GM10266 (cell line): ENCODE measurements around the gene ANKRD13A.
"Not testable (repeated sequence)": the region's sequence is repeated elsewhere in the genome, so short reads cannot be mapped to it uniquely, and the experiment has no call there.

ENCODE experiments used
- DNase-seq: peaks from one replicate; pipeline ENCODE4 v3.0.0; 2012; ENCODE audit errors: extremely low spot score
- TF ChIP-seq, protein P1 (sequence below): IDR thresholded peaks from 2 replicates; pipeline ENCODE4 v1.5.1; 2012; ENCODE audit warnings: mild to moderate bottlenecking, low read depth; ENCODE audit not compliant: control insufficient read depth, insufficient read depth; ENCODE audit errors: missing control alignments

The ANKRD13A gene

DNA sequence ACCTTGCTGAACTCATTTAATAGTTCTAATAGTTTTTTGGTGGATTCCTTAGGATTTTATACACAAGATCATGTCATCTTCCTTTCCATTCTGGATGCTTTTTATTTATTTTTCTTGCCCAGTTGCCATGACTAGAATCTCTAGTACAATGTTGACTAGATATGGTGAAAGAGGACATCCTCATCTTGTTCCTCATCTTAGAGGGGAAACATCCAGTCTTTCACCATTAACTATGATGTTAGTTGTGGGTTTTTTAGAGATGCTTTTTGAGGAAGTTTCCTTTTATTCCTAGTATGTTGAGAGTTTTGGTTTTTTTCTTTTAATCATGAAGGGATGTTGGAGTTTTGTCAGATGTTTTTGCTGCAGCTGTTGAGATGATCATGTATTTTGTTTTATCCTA lies 8.7 kb downstream of the ANKRD13A start:
- no peak for DNase-seq
- TF ChIP-seq, protein P1, sequence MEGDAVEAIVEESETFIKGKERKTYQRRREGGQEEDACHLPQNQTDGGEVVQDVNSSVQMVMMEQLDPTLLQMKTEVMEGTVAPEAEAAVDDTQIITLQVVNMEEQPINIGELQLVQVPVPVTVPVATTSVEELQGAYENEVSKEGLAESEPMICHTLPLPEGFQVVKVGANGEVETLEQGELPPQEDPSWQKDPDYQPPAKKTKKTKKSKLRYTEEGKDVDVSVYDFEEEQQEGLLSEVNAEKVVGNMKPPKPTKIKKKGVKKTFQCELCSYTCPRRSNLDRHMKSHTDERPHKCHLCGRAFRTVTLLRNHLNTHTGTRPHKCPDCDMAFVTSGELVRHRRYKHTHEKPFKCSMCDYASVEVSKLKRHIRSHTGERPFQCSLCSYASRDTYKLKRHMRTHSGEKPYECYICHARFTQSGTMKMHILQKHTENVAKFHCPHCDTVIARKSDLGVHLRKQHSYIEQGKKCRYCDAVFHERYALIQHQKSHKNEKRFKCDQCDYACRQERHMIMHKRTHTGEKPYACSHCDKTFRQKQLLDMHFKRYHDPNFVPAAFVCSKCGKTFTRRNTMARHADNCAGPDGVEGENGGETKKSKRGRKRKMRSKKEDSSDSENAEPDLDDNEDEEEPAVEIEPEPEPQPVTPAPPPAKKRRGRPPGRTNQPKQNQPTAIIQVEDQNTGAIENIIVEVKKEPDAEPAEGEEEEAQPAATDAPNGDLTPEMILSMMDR: no peak

GRCh38 chr12:110008681-110009398 lies 9.6 kb downstream of the ANKRD13A start:
- DNase-seq: not testable (repeated sequence)

DNA sequence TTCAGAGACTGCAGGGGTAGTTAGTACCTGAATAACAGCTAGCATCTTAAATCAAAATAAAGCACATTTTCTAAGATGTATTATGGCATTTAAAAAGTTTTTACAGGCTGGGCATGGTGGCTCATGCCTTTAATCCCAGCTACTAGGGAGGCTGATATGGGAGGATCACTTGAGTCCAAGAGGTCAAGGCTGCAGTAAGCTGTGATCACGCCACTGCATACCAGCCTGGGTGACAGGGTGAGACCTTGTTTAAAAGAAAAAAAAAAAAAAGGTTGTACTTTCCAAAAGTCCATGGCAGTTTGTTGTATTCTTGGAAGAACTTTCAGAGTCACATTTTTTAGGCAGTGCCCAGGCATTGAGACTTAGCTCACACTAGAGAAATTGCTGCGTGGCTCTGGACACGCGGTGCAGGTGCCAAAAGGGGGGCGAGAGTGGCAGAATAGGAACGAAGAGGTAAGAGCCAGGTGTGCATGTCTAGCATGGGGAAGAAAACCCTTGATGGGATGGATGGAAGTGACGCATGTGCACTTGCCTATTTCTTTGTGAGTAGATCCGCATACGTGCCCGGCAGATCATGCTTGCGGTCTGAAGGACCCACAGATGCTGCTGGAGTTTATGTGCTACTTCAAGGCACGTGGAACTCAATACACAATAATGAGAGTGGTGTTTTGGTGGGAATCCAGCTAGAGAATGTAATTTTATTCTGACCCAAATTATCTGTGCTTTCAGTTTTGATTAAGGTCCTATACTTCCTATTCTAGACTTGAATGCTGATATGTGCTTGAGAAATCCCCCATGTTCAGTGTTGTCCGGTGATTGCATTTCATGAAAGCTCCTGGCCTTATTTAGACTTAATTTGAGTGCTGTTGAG lies 11.9 kb downstream of the ANKRD13A start:
- TF ChIP-seq, protein P1: no peak

GRCh38 chr12:110012137-110012536 lies 12.9 kb downstream of the ANKRD13A start:
- TF ChIP-seq, protein P1: no peak
- DNase-seq: no peak

More for the DNA sequence above, 11.9 kb downstream of the ANKRD13A start:
- no peak for DNase-seq

DNA sequence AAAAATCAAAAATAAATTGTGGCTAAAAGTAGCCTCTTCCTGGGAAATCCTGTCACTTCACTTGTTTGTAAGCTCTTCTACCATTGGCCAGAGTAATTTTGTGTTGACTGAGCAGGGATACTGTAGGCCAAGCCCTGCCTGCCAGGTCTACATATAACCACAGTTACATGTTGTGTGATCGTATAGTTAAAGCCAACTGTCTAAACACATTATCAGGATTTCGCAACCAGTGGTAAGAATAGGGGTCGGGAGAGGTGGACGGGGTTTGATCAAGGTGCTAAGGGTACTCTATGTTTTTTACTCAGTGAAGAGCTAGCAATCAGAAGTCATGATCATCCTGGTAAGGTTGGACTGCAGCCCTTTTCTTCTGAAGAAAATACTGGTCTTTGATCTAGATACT lies 13.4 kb downstream of the ANKRD13A start:
- no peak for DNase-seq
- TF ChIP-seq, protein P1: no peak

- TF ChIP-seq, protein P1: peak; percentile 9
- DNase-seq: no peak
Observed at GRCh38 chr12:110015132-110015531, 15.9 kb downstream of the ANKRD13A start.

DNA sequence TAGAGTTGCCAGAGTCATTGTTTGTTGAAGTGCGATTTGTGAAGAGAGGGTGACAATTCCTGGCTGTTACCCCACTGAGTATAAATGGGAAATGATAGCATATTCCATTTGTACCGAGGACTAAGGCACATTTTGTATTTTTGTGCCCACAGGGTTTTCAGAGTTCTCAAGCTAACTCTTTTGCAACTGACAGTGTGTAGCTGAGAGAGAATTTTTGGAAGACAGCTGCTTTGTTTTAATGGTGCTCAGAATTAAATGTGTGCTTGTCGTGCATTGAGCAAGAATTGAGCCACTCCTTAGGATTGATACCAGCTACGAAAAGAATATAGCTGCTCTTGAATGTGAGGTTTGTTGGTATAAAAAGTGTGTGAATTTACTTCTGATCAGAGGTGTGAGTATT lies 21.7 kb downstream of the ANKRD13A start:
- DNase-seq: no peak
- TF ChIP-seq, protein P1: no peak
